CD4-positive, alpha-beta T cell treated with Interleukin-6 for 4 hours (primary cell): Measurements from ENCODE around the gene KRTAP10-4.
A peak's percentile ranks its signal among the peaks of the same experiment; 100 is the strongest.
"Not testable (repeated sequence)": the region's sequence is repeated elsewhere in the genome, so short reads cannot be mapped to it uniquely, and the experiment has no call there.

Experiments used
- DNase-seq: peaks from one replicate; pipeline ENCODE4 v3.0.0-alpha.2; 2020; ENCODE audit warnings: mixed read lengths

Gene KRTAP10-4

GRCh38 chr21:44580231-44580821, 6.8 kb downstream of the KRTAP10-4 start, which contains the start of gene KRTAP10-5:
KRTAP10-5 (minus strand) TSS chr21:44580604; CDS start chr21:44580578, 26 bp downstream.
- not testable (repeated sequence) for DNase-seq

GRCh38 chr21:44581158-44581557, 7.6 kb downstream of the KRTAP10-4 start:
- DNase-seq: no peak

- DNase-seq: no peak
Observed at GRCh38 chr21:44582055-44582454, 8.5 kb downstream of the KRTAP10-4 start.

GRCh38 chr21:44583089-44583799, 9.7 kb downstream of the KRTAP10-4 start:
- no peak for DNase-seq

- peak; percentile 41 for DNase-seq
Observed at GRCh38 chr21:44583800-44584147, 10.2 kb downstream of the KRTAP10-4 start.

DNA sequence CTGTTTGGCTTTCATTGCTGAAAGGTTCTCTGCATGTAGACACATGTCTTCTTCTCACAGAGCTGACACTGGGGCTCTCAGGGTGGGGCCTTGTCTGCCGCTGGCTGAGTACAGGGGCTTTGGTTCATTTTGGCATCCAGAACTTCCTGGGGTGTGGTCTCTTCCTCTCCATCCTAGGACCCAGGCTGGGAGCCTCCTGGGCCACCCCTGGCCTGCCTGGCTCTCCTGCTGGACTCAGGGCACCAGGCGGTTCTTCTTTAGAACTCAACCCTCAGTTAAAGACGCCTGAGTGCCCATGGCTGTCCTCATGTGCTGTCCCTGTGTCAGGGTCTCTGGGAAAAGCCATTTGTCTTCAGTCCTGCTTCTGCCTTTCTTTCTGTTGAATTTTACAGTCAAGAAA, 12.4 kb downstream of the KRTAP10-4 start:
- no peak for DNase-seq

GRCh38 chr21:44589094-44589493, 15.6 kb downstream of the KRTAP10-4 start:
- no peak for DNase-seq

DNA sequence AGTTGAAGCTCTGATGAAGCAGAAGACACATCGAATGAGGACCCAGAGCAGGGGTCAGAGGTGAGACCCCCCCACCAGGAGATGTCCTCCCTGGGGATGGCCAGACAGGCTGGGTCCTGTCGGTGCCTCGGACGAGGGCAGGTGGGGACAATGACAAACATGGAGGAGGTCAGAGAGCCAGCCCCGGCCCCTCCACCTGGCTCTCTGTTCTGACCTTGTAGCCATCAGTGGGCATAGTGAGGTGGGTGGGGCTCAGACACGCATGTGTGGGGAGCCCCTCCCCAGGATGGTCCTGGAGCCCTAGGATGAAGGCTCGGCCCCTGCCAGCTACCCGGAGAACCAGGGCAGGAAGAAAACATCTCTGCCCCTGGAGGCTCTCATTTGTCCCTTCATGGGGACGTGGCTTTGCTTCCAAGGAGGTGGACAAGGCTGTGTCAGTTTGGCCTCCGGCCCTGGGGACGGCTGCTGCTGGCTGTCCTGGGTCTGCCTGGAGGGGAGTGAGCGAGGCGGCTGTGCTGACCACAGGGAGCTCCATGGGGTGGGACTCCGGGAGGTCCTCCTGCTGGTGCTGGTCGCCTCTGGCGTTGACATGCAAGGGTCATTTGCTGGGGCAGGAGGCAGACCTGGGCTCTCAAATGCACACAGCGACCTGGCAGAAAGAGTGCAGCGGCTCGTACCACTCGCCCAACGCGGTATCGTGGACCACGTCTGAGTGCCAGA, 16.2 kb downstream of the KRTAP10-4 start:
- no peak for DNase-seq

DNA sequence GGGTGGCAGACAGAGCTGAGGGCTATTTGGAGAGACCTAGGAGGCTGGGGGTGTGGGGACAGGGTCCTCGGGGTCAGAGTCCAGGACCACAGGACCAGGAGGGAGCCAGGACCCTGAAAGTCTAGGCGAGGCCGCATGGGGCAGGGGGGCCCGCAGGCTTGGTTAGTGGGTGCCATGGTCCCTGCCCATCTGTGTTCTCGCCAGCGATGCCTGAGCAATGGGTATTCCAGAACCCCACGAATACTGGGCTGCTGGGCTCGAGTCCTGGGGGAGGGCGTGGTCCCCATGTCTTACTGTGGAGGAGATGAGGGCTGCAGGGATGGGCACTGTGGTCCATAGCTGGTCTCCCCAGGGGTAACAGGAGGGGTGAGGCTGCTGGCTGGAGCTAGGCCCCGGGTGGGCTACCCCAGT, 16.8 kb downstream of the KRTAP10-4 start:
- no peak for DNase-seq

DNA sequence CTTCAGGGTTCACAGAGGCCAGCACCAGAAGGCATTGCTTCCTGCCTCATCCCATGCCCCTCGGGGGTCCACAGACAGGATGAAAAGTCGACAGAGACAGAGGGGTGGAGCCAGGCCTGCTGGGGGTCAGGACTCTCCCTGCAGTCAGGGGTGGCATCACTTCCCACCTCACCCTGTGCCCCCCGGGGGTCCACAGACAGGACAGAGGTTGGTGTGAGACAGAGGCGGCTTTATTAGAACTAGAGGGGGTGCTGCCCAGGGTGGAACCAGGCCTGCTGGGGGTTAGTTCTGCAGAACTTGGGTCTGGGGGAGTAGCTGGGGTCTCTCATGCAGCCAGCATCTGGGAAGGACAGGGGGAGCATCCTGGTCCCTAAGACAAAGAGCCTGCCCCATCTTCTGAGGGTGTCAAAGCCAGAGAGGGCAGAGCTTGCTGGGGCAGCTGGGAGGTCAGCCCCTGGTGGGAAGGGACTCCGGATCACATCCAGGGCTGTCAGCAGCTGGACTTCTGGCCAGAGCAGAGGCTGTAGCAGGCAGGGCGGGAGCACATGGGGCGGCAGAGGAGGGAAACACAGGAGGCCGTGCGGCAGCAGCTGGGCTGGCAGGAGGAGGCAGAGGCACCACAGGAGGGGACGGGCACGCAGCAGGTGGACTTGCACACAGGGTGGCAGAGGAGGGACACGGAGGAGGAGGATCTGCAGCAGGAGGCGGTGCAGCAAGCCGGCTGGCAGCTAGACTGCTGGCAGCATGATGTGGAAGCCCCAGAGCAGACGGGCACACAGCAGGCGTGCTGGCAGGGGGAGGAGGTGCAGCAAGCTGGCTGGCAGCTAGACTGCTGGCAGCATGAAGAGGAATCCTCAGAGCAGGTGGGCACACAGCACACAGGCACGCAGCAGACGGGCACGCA, 17.6 kb downstream of the KRTAP10-4 start:
- DNase-seq: not testable (repeated sequence)

DNA sequence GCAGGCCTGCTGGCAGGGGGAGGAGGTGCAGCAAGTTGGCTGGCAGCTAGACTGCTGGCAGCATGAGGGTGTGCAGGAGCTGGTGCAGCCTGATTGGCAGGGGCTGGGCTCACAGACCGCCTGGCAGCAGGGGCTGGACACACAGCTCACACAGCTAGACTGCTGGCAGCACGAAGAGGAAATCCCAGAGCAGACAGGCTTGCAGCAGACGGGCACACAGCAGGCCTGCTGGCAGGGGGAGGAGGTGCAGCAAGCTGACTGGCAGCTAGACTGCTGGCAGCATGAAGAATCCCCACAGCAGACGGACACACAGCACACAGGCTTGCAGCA, 18.2 kb downstream of the KRTAP10-4 start:
- not testable (repeated sequence) for DNase-seq

DNA sequence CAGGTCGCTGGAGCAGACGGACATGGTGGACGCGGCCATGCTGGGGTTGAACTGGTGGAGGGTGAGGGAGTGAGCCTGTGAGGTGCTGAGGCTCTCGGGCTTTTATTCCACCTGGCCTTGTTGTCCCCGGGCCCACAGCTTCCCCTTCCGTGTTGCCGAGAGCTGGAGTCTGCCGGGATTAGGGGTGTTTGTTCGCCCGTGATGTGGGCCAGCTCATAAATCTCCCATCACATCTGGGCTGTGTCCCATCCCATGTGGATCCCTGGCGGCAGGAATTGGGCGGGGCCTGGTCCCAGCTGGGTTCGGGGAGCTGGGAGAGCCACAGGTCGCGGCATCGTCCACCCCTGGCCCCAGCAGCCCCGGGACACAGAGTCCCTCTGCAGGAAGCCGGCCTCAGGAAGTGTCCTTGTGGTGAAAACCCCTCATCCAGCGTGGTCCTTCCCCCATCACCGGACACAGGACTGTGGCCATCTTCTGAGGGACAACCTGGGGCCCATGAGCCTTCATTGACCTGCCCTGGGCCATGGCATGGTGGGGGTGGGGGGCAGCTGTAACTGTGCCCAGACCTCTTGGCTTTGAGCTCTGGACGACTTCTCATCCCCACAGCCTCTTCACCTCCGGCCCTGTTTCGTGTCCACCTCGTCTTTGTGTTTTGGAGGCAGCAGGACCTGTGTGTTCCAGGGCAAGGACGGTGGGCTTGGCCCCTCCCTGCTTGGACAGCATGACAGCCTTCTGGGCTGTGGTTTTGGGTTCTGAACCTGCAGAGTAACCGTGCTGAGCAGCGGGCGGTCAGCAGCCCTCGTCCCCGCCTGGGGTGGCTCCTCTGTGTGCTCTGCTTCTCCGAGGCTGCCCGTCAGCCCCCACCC, 19.1 kb downstream of the KRTAP10-4 start, which contains the start of gene KRTAP10-6:
Gene KRTAP10-6, minus strand, starts transcription at position 60 of the 866 bp plus-strand sequence. Its CDS starts 21 bp downstream, at position 39.
- DNase-seq: no peak

DNA sequence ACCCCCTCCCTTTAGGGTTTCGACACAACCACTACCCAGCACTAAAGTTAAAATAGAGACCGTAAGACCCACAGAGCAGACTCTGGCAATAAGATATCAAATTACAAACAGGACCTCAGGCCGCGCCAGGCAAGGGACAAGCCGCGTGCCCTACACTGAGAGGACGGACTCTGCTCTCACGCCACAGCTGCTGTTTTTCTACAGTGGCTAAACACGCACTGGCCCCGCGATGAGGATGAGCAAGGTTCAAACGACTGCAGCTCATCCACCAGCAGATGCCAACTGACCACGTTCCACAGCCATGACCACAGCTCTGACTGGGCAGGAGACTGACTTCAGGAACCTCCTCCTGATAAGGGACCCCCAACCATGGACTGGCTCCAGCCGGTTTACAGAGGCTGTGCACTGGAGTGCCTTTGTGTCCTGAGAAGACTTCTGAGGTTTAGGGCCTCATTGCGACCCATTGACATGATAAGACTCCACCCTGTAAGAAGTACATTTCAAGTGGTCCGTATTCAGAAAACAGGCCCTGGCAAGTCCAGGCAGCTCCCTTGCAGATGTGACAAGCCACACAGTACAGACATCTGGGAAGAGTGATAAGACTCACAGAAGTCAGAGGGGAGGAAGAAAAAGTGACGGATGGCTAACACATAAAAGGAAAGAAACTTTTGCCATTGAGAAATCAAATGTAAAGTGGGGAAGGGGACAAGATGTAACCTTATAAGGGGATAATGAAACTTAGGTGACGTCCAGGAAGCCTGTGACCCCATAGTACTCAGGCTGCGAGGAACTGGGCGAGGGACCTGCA, 20.3 kb downstream of the KRTAP10-4 start:
- no peak for DNase-seq

DNA sequence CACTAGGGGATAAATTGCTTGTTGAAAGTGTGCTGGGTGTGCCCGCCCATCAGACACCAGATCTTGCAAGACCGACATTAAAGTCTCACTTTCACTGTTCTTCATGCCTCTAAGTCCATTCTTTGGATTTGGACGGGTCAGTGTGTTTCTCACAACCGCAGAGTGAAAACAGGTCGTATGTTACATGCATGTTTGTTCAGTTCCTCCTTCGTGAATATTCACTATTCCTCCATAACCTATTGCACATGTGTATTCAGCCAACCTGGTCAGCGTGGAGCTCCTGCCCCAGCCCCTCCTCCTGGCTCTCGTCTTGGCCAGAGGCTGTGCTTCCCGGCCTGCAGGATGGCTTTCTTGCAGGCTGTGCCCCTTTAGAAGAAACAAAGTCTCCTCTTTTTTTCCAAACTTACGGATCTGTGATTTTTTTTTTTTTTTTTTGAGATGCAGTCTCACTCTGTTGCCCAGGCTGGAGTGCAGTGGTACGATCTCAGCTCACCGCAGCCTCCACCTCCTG, 20.9 kb downstream of the KRTAP10-4 start:
- DNase-seq: no peak

GRCh38 chr21:44595524-44595923, 22.0 kb downstream of the KRTAP10-4 start:
- no peak for DNase-seq

DNA sequence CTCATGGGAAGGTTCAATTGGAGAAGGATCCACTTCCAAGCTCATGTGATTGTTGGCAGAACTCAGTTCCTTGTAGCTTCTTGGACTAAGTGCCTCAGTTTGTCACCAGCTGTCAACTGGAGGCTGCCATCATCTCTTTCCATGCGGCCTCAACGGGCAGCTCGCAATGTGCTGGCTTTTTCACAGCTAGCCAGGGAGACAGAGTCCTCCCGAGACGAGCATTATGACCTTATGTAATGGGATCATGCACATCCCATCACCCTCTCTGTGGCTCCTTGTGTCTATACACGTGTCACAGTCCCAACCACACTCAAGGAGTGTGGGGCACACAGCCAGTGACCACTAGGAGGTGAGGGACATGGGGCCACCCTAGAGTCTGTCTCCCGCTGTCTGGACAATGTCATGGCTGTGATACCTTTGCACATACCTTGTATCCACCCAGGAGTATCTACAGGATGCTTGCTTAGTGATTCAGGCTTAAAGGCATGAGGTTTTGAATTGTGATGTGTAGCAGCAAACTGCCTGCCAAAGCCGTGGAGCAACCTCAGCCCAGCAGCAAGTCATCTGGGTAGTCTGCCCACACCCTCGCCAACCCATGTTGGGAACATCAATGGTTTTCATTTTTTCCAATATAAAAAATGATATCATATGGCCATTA, 22.7 kb downstream of the KRTAP10-4 start:
- DNase-seq: no peak

GRCh38 chr21:44598061-44598460, 24.5 kb downstream of the KRTAP10-4 start:
- DNase-seq: no peak

DNA sequence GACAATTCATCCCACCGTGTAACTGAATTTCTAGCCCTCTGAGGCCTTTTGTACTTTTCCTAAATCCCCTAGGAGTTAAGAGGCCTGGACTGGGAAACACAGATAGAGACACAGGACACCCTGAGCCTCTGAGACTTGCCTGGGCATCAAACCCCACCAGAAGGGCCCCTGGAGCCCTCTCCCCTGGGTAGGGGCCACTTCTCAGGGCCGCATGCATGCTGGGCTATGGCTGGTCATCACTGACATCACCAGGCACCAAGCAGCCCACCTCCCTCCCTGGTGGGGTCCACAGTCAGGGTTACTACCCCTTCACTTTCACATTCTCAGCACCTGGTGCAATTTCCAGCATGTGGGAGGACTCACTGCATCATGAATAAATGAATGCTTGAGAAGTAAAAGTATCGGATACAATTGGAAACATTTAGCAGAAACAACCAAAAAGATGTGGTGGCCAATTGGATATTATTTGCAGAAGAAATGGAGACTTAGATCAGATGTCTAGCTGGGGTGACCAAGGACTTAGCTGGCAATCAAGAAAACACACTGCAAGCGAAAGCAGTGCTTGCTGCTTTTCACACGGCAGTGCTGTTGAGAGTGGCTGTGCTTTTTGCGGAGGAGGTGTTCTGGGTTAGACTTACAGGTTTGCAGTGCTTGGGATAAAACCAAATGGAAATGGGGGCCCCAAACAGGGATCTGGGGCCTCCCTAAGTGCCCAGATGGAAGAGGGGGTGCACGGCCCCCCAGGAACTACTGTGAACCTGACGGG, 25.9 kb downstream of the KRTAP10-4 start:
- no peak for DNase-seq
